ENCODE data around the gene CASP9.
"Not testable (repeated sequence)": the region's sequence is repeated elsewhere in the genome, so short reads cannot be mapped to it uniquely, and the experiment has no call there.

The CASP9 gene

GRCh38 chr1:15459771-15460707 lies 64.0 kb downstream of the CASP9 start:
- no peak for DNase-seq (ENCODE audit: low read depth in 1 of 2, low spot score in 1 of 2)
- Histone ChIP-seq H3K4me3 (replicated peaks; ENCODE audit: insufficient read depth, low read length) (no peak overlapping the region), H3K27ac (replicated peaks) (no peak overlapping the region), H3K27me3 (ENCODE audit: insufficient read depth, poor library complexity, severe bottlenecking) (no peaks in the 10 kb centered on the region)
- TF ChIP-seq SPI1 (IDR thresholded peaks at IDR 0.05; ENCODE audit: borderline replicate concordance, low read depth) (no peak), GABPA (IDR thresholded peaks at IDR 0.05; ENCODE audit: low read depth) (no peak), REST (IDR thresholded peaks at IDR 0.05; ENCODE audit: insufficient replicate concordance, low read depth) (no peak), CTCF (IDR thresholded peaks at IDR 0.05; ENCODE audit: insufficient read depth, low read length) (no peak), POLR2AphosphoS5 (IDR thresholded peaks at IDR 0.05; ENCODE audit: low read depth) (no peak)

GRCh38 chr1:15458388-15458787 lies 65.6 kb downstream of the CASP9 start:
- H3K4me3 ChIP-seq (replicated peaks; ENCODE audit: insufficient read depth, low read length); DNase-seq (ENCODE audit: low read depth in 1 of 2, low spot score in 1 of 2); H3K27ac ChIP-seq (replicated peaks); H3K27me3 ChIP-seq (ENCODE audit: insufficient read depth, poor library complexity, severe bottlenecking): not testable (repeated sequence)

- no peak for TF ChIP-seq POLR2AphosphoS5 (IDR thresholded peaks at IDR 0.05; ENCODE audit: low read depth)
- no peak overlapping the region for H3K4me3 ChIP-seq (replicated peaks; ENCODE audit: insufficient read depth, low read length)
- no peak overlapping the region for H3K27ac ChIP-seq (replicated peaks)
- no peak for DNase-seq (ENCODE audit: low read depth in 1 of 2, low spot score in 1 of 2)
- no peaks in the 10 kb centered on the region for H3K27me3 ChIP-seq (ENCODE audit: insufficient read depth, poor library complexity, severe bottlenecking)
Observed at GRCh38 chr1:15457585-15457984, 66.4 kb downstream of the CASP9 start.

GRCh38 chr1:15456313-15456954 lies 67.6 kb downstream of the CASP9 start, which contains the start of gene CELA2A:
CELA2A (plus strand) TSS chr1:15456732; CDS start chr1:15456754, 22 bp downstream.
- peak within 1 kb of the TSS; percentile 13; the same call in 1 of the 2 replicates for H3K27ac ChIP-seq (replicated peaks)

More at GRCh38 chr1:15456313-15456954, 67.6 kb downstream of the CASP9 start, which contains the start of gene CELA2A:
- Histone ChIP-seq H3K4me3 (replicated peaks; ENCODE audit: insufficient read depth, low read length) (no peak within 1 kb of the TSS), H3K27me3 (ENCODE audit: insufficient read depth, poor library complexity, severe bottlenecking) (no peaks in the 10 kb centered on the region)
- TF ChIP-seq SPI1 (IDR thresholded peaks at IDR 0.05; ENCODE audit: borderline replicate concordance, low read depth) = no peak
- no peak for TF ChIP-seq POLR2AphosphoS5 (IDR thresholded peaks at IDR 0.05; ENCODE audit: low read depth)
- TF ChIP-seq GABPA (IDR thresholded peaks at IDR 0.05; ENCODE audit: low read depth) = no peak
- TF ChIP-seq REST (IDR thresholded peaks at IDR 0.05; ENCODE audit: insufficient replicate concordance, low read depth) = no peak
- TF ChIP-seq CTCF (IDR thresholded peaks at IDR 0.05; ENCODE audit: insufficient read depth, low read length) = no peak
- no peak for DNase-seq (ENCODE audit: low read depth in 1 of 2, low spot score in 1 of 2)

All from HL-60 (cell line).